H9 (cell line): ENCODE measurements around the gene CNNM4. TPM values are rescaled to one million over a fixed set of nuclear protein-coding genes. Genes with fewer than 3 reads are reported as not detected.

Experiments used
- DNase-seq: peaks from one replicate; pipeline ENCODE4 v3.0.0-alpha.2; 2017
- H2AFZ ChIP-seq: one replicate; pipeline ENCODE4 v1.6.1; 2013; ENCODE audit warnings: mild to moderate bottlenecking, low read length, control low read depth, moderate library complexity
- H2AK5ac ChIP-seq: 2 replicates; pipeline ENCODE4 v1.6.1; 2013; ENCODE audit warnings: low read length, control low read depth, mixed read lengths; ENCODE audit not compliant: insufficient read length
- H2BK120ac ChIP-seq: one replicate; pipeline ENCODE4 v1.6.1; 2013; ENCODE audit warnings: low read depth, mild to moderate bottlenecking, low read length, control low read depth, inconsistent platforms; ENCODE audit not compliant: poor library complexity, severe bottlenecking
- H2BK12ac ChIP-seq: 2 replicates; pipeline ENCODE4 v1.6.1; 2013; ENCODE audit warnings: low read length, control low read depth, mixed read lengths, low read depth; ENCODE audit not compliant: insufficient read length
- H2BK15ac ChIP-seq: 2 replicates; pipeline ENCODE4 v1.6.1; 2013; ENCODE audit warnings: low read depth, low read length, control low read depth
- H2BK20ac ChIP-seq: one replicate; pipeline ENCODE4 v1.6.1; 2013; ENCODE audit warnings: low read depth, mild to moderate bottlenecking, low read length, control low read depth, inconsistent platforms; ENCODE audit not compliant: poor library complexity, severe bottlenecking
- H2BK5ac ChIP-seq: 2 replicates; pipeline ENCODE4 v1.6.1; 2013; ENCODE audit warnings: low read length, control low read depth, mixed read lengths; ENCODE audit not compliant: insufficient read length
- H3K14ac ChIP-seq: 2 replicates; pipeline ENCODE4 v1.6.1; 2013; ENCODE audit warnings: low read length, control low read depth; ENCODE audit not compliant: insufficient read depth
- H3K18ac ChIP-seq: 2 replicates; pipeline ENCODE4 v1.6.1; 2013; ENCODE audit warnings: low read depth, mild to moderate bottlenecking, mixed read lengths, low read length, control low read depth; ENCODE audit not compliant: insufficient read length
- H3K23ac ChIP-seq: 2 replicates; pipeline ENCODE4 v1.6.1; 2013; ENCODE audit warnings: low read length, control low read depth, mixed read lengths, low read depth; ENCODE audit not compliant: insufficient read length
- H3K23me2 ChIP-seq: 2 replicates; pipeline ENCODE4 v1.6.1; 2013; ENCODE audit warnings: low read depth, mild to moderate bottlenecking, mixed read lengths, low read length, control low read depth; ENCODE audit not compliant: insufficient read length, poor library complexity, severe bottlenecking
- H3K27ac ChIP-seq: 2 replicates; pipeline ENCODE4 v1.5.1; 2013; ENCODE audit warnings: low read length, control low read depth, mixed read lengths, low read depth; ENCODE audit not compliant: insufficient read length
- H3K27me3 ChIP-seq: 2 replicates; pipeline ENCODE4 v1.6.1; 2013; ENCODE audit warnings: low read length, control low read depth, inconsistent platforms; ENCODE audit not compliant: insufficient read depth
- H3K4ac ChIP-seq: 2 replicates; pipeline ENCODE4 v1.6.1; 2013; ENCODE audit warnings: low read depth, mild to moderate bottlenecking, control low read depth, inconsistent platforms, low read length, moderate library complexity
- H3K4me1 ChIP-seq: 2 replicates; pipeline ENCODE4 v1.6.1; 2013; ENCODE audit warnings: low read length, control low read depth, inconsistent platforms; ENCODE audit not compliant: insufficient read depth
- H3K4me2 ChIP-seq: 2 replicates; pipeline ENCODE4 v1.6.1; 2013; ENCODE audit warnings: low read length, control low read depth, mixed read lengths; ENCODE audit not compliant: insufficient read length, insufficient read depth
- H3K56ac ChIP-seq: 2 replicates; pipeline ENCODE4 v1.6.1; 2013; ENCODE audit warnings: low read depth, mild to moderate bottlenecking, mixed read lengths, low read length, control low read depth; ENCODE audit not compliant: insufficient read length
- H3K79me1 ChIP-seq: 2 replicates; pipeline ENCODE4 v1.6.1; 2013; ENCODE audit warnings: low read depth, mild to moderate bottlenecking, moderate library complexity, low read length, control low read depth, inconsistent platforms; ENCODE audit not compliant: insufficient read depth, poor library complexity, severe bottlenecking
- H3K79me2 ChIP-seq: 2 replicates; pipeline ENCODE4 v1.6.1; 2013; ENCODE audit warnings: low read length, control low read depth, inconsistent platforms; ENCODE audit not compliant: insufficient read depth
- H3K9ac ChIP-seq: 2 replicates; pipeline ENCODE4 v1.6.1; 2013; ENCODE audit warnings: low read length, control low read depth, mixed read lengths; ENCODE audit not compliant: insufficient read length; ENCODE audit errors: extremely low read depth
- H3K9me3 ChIP-seq: one replicate; pipeline ENCODE4 v1.6.1; 2013; ENCODE audit warnings: low read depth, low read length, inconsistent platforms; ENCODE audit not compliant: control insufficient read depth
- H3T11ph ChIP-seq: one replicate; pipeline ENCODE4 v1.6.1; 2013; ENCODE audit warnings: mild to moderate bottlenecking, low read length, control low read depth, inconsistent platforms
- H4K20me1 ChIP-seq: one replicate; pipeline ENCODE4 v1.6.1; 2013; ENCODE audit not compliant: control insufficient read depth, insufficient read length, insufficient read depth
- H4K5ac ChIP-seq: 2 replicates; pipeline ENCODE4 v1.6.1; 2013; ENCODE audit warnings: low read depth, mild to moderate bottlenecking, mixed read lengths, low read length, control low read depth; ENCODE audit not compliant: insufficient read length
- H4K8ac ChIP-seq: replicated peaks from 2 replicates; pipeline ENCODE4 v1.6.1; 2013; ENCODE audit warnings: low read length, control low read depth, mixed read lengths, low read depth; ENCODE audit not compliant: insufficient read length
- H4K91ac ChIP-seq: 2 replicates; pipeline ENCODE4 v1.6.1; 2013; ENCODE audit warnings: low read depth, mild to moderate bottlenecking, moderate library complexity, mixed read lengths, low read length, control low read depth; ENCODE audit not compliant: insufficient read length
- H3K27ac Mint-ChIP-seq, 3 experiments: 2 replicates in 2 of 3; 3 replicates in 1 of 3; pipeline ENCODE4 v1.8.0; 2020 to 2021; ENCODE audit warnings: mixed read lengths in 3 of 3, mild to moderate bottlenecking in 1 of 3, moderate library complexity in 1 of 3
- H3K27me3 Mint-ChIP-seq: 2 replicates; pipeline ENCODE4 v1.8.0; 2021; ENCODE audit warnings: low read depth, mild to moderate bottlenecking, moderate library complexity, mixed read lengths
- H3K36me3 Mint-ChIP-seq, 3 experiments: 2 replicates in 2 of 3; 3 replicates in 1 of 3; pipeline ENCODE4 v1.8.0; 2020 to 2021; ENCODE audit warnings: low read depth in 3 of 3, mixed read lengths in 3 of 3; ENCODE audit not compliant: insufficient read depth in 1 of 3
- H3K4me1 Mint-ChIP-seq, 2 experiments: 2 replicates each; pipeline ENCODE4 v1.8.0; 2020; ENCODE audit warnings: mixed read lengths in 2 of 2
- H3K4me3 Mint-ChIP-seq, 2 experiments: 2 replicates in 1 of 2; 3 replicates in 1 of 2; pipeline ENCODE4 v1.8.0; 2020 to 2021; ENCODE audit warnings: mild to moderate bottlenecking in 2 of 2, mixed read lengths in 2 of 2, moderate library complexity in 1 of 2
- H3K9me3 Mint-ChIP-seq, 2 experiments: 2 replicates in 1 of 2; 3 replicates in 1 of 2; pipeline ENCODE4 v1.8.0; 2020; ENCODE audit warnings: mild to moderate bottlenecking in 2 of 2, mixed read lengths in 2 of 2, moderate library complexity in 1 of 2
- CTCF ChIP-seq: fragments of 200-600 bp; sonication (generic); conservative IDR thresholded peaks from 3 replicates; pipeline ENCODE4 v1.8.0; 2021; ENCODE audit warnings: antibody characterized with exemption, mild to moderate bottlenecking
- WGBS: extraction: QIAGEN DNeasy Blood & Tissue Kit; methylation state at CpG from one replicate; pipeline ENCODE4 v1.1.7; 2013; ENCODE audit warnings: missing lambda C conversion rate, low lambda C conversion rate, mixed read lengths; ENCODE audit not compliant: insufficient read length; ENCODE audit errors: extremely low coverage; 5-methylcytosine and 5-hydroxymethylcytosine counted together
- total RNA-seq: library from RNA; stranded (reverse); gene quantifications from 2 replicates; pipeline ENCODE4 v1.2.1, GENCODE V29; 2021

CNNM4 gene
- total RNA-seq, 1 experiment from 2014 or later, result 8.5 TPM

- H3K18ac ChIP-seq, result no peak overlapping the region
- TF ChIP-seq CTCF, result no peak
- H3K4me2 ChIP-seq, result no peak overlapping the region
- no peak overlapping the region for H4K5ac ChIP-seq
- no peak overlapping the region for H2AK5ac ChIP-seq
- no peak overlapping the region for H3K14ac ChIP-seq
- Mint-ChIP-seq H3K9me3 (no peaks in the 10 kb centered on the region), H3K4me3 (no peak overlapping the region), H3K27ac (no peak overlapping the region), H3K36me3 (no peaks in the 10 kb centered on the region), H3K4me1 (peaks cover 38 to 46% of the 10 kb centered on the region in 2 experiments), H3K27me3 (peaks cover 19% of the 10 kb centered on the region)
- H4K91ac ChIP-seq, result no peak overlapping the region
- no peaks in the 10 kb centered on the region for H3K9me3 ChIP-seq
- H3K27me3 ChIP-seq, result peaks cover 2% of the 10 kb centered on the region; the same call in 1 of the 2 replicates
- H3K9ac ChIP-seq, result no peak overlapping the region
- no peaks in the 10 kb centered on the region for H4K20me1 ChIP-seq
- H3K23ac ChIP-seq, result no peak overlapping the region
- no peak overlapping the region for H3K56ac ChIP-seq
- no peak overlapping the region for H3K4ac ChIP-seq
- H2BK12ac ChIP-seq, result no peak overlapping the region
- no peak overlapping the region for H2BK120ac ChIP-seq
- H2BK20ac ChIP-seq, result no peak overlapping the region
- no peaks in the 10 kb centered on the region for H3K79me1 ChIP-seq
- peaks cover 17% of the 10 kb centered on the region for H3K23me2 ChIP-seq
- H3T11ph ChIP-seq, result no peak overlapping the region
- H2BK5ac ChIP-seq, result no peak overlapping the region
- no peaks in the 10 kb centered on the region for H3K79me2 ChIP-seq
- H3K27ac ChIP-seq, result no peak overlapping the region
- no peak overlapping the region for H2BK15ac ChIP-seq
- H3K4me1 ChIP-seq, result peaks cover 7% of the 10 kb centered on the region; the same call in 1 of the 2 replicates
- WGBS, result no CpG with 5 or more reads among the region's 3 CpGs
- no peak overlapping the region for H2AFZ ChIP-seq
- H4K8ac ChIP-seq, result no peak overlapping the region
- no peak for DNase-seq
These were observed 1.7 kb upstream of the CNNM4 start for GRCh38 chr2:96758987-96759386.
